ENCODE data around the gene NPFF. TPM values are rescaled to one million over a fixed set of nuclear protein-coding genes. Genes with fewer than 3 reads are reported as not detected.

NPFF gene
- total RNA-seq, 2 donors from 2014 or later: 1.9 TPM; not detected in 1

- Mint-ChIP-seq H3K4me3 (no peak overlapping the region), H3K36me3 (no peaks in the 10 kb centered on the region), H3K9me3 (no peaks in the 10 kb centered on the region), H3K4me1 (ENCODE audit: low read depth in 2 of 2) (peaks cover 39 to 46% of the 10 kb centered on the region in 2 donors), H3K27ac (no peak overlapping the region), H3K27me3 (no peaks in the 10 kb centered on the region)
- no peak for DNase-seq (ENCODE audit: low spot score)
- no peak for ATAC-seq
Observed at GRCh38 chr12:53496752-53497032, 10.6 kb downstream of the NPFF start.

DNA sequence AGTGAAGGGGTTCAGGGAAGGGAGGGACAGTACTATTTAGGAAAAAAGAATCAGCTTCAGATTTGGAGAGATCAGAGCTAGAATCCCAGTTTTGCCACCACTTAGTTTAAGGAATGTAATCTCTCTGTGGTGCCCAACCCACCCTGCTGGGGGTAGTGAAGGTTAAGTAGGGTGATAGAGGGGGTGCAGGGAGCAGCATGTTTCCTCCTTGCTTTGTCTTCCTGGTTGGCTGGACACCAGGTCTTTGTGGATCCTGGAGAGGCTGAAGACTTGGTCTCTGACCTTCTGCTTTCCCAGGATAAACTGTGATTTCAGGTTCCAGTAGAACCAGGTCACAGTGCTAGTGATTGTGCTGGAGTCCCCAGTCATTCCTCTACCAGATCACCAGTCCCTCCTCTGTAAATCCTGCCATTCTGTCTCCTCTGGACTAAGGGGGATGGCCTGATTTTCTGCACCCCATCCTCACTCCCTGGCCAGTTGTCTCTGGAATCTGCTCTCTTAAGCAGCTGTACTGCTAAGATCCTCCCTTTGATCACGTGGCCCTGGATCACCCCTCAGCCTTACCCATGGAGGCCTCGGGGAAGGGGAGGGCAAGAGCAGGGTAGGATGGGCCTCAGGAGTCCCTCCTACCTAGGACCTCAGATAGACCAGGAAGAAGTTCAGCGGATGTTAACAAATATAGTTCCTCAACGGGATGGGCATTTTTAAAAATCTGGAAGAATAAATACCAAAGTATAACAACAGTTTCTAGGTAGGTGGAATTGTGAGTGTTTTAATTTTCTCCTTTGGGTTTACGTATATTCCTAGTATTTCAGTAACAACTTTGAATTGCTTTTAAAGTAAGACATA lies 11.2 kb downstream of the NPFF start:
- Mint-ChIP-seq H3K4me3 (no peak overlapping the region), H3K36me3 (no peaks in the 10 kb centered on the region), H3K9me3 (no peaks in the 10 kb centered on the region), H3K4me1 (ENCODE audit: low read depth in 2 of 2) (peaks cover 38 to 46% of the 10 kb centered on the region in 2 donors), H3K27ac (no peak overlapping the region), H3K27me3 (no peaks in the 10 kb centered on the region)
- DNase-seq (ENCODE audit: low spot score) (no peak), ATAC-seq (no peak)

DNA sequence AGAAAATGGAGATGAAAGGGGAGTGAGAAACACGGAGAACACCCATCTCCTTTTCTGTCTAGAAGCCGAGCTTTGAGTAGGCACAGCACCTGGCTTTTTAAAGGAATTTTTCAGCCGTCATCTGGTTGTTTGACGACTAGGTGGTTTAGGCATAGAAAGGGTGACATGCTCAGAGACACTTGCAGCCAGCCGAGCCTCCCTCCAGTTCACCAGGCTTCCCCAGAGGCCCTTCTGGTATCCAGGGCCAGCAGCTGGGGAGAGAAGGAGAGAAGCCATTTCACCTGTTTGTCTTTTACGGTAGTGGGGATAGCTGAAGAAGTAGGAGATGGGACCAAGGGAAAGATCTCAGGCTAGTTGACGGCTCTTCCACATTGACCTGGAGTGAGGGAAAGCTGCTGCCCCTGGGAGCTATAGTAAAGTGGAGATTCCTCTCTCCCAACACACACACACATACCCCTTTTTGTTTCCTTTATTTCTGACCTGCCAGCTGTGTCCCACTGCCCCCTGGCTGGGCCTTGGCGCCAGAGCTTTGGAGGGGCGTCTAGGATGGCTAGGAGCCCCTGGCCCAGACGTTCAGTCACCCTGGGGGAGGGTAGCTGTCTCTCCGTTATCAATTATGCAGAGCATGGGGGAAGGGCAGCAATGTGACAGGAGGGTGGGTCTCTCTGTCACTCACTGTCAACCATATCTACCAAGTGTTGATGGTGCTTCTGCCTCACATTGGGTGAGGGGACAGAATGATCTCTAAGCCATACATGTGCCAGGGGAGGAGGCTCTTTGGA lies 13.5 kb downstream of the NPFF start:
- H3K4me3 Mint-ChIP-seq: peak overlapping the region; percentile 87

DNA sequence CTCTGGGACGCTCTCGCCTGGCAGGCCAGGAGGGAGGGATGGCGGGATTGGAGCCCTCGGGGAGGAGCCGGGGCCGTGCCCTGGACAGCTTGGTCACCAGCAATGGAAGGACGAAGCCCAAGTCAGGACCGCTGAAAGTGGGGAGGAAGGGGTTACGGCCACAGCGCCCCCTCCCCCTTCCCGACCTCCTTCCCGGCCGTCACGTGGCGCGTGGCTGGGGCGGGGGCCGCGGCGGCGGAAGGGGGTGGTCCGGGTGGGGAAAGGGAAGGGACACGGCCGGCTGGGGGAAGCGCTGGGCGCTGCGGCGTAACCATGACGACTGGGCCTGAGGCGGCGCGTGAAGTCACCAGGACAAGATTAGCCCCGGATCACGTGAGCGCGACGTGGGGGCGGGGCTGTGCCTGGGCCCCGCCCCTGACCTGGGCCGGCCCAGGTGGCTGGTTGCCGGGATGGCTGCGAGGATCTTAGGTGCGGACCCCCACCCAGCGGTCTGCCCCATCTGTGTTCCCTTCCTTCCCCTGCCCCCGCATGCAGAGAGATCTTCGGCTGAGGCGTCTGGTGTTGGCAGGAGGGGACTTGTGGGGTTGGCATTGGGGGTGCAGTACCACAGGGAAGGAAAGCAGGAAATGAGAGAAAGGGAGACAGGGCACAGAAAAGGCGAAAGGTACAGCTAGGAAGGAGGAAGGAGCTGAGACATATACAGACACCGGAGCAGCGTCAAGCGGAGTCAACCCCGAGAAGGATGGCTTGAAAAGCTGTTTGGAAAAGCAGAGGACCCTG lies 14.3 kb downstream of the NPFF start:
- Mint-ChIP-seq H3K27ac (peak overlapping the region; percentile 43 to 73), H3K27me3 (no peaks in the 10 kb centered on the region), H3K4me1 (ENCODE audit: low read depth in 2 of 2) (peaks cover 21 to 27% of the 10 kb centered on the region in 2 donors), H3K36me3 (no peaks in the 10 kb centered on the region), H3K4me3 (peak overlapping the region; percentile 87), H3K9me3 (no peaks in the 10 kb centered on the region)
- peak; percentile 90 for DNase-seq (ENCODE audit: low spot score)
- peak; percentile 96 to 97 for ATAC-seq

More for the DNA sequence above, 13.5 kb downstream of the NPFF start:
- Mint-ChIP-seq H3K36me3 (no peaks in the 10 kb centered on the region), H3K4me1 (ENCODE audit: low read depth in 2 of 2) (peaks cover 28 to 35% of the 10 kb centered on the region in 2 donors), H3K27me3 (no peaks in the 10 kb centered on the region), H3K27ac (peak overlapping the region; percentile 43 to 73), H3K9me3 (no peaks in the 10 kb centered on the region)
- DNase-seq (ENCODE audit: low spot score) (no peak), ATAC-seq (no peak)

GRCh38 chr12:53492188-53492587 lies 15.1 kb downstream of the NPFF start:
- Mint-ChIP-seq H3K4me1 (ENCODE audit: low read depth in 2 of 2) (peaks cover 19 to 26% of the 10 kb centered on the region in 2 donors), H3K9me3 (no peaks in the 10 kb centered on the region), H3K27me3 (no peaks in the 10 kb centered on the region), H3K4me3 (peak overlapping the region; percentile 87), H3K27ac (peak overlapping the region in 1 of 2 donors; percentile 64), H3K36me3 (no peaks in the 10 kb centered on the region)
- ATAC-seq (no peak), DNase-seq (ENCODE audit: low spot score) (no peak)

DNA sequence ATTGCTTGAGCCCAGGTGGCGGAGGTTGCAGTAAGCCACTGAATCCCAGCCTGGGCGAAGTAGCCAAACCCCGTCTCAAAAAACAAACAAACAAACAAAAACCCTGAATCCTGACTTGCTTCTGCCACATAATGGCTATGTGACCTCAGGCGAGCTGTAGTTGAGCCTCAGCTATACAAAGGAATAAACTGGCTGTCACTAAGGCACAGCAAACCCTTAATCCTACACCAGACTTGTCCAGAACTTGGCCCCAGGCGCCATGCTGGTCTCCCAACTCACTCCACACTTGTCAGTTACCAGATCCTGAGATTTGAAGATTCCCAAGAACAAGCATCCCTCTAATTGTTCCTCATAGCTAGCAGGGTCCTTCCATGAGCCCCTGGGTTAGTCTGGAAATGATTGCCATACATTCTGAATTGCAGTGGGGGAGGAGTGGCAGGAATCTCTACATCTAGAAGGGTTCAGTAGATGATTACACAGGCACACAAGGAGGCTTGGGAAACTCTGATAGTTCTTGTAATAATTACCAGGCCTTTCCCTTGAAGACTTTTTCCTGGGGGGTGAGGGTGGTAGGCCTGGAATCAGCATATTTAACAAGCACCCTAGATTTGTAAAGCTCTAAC lies 17.9 kb downstream of the NPFF start:
- ATAC-seq: no peak

DNA sequence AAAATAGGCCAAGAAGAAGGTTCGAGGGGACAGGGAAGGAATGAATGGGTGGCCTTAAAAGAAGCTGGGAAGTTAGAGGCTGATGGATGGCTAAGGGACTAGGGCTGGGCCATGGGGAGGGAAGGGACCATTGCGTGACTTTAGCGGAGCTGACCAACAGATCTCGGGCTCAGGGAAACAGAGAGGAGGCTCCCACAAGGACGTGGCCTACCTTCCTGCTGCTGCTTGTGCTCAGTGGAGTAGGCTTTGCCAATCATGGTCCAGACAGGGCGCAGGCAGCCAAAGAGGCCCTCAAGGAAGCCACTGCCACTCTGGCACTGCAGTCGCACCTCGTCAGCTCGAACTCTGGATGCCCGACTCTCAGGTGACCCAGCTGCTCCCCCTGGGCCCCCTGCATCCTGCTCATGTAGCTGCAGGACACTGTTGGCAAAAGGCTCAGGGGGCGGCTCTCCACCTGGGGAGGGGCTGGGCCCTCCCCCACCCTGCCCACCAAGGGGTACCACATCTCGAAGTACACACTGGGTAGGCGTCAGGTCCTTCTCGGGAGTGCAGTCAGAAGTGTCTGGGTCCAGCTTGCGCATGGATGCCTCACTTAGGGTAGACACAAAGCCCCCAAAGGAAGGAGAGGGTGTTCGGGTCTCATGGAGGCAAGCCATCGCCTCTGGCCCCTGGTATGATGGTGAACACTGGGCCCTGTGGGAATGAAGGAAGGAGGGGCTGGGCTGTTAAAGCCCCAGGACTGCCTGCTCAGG lies 20.4 kb downstream of the NPFF start:
- ATAC-seq (no peak), DNase-seq (ENCODE audit: low spot score) (no peak)
- no peak overlapping the region for H3K4me3 Mint-ChIP-seq
- H3K9me3 Mint-ChIP-seq: no peaks in the 10 kb centered on the region
- peaks cover 0 to 25% of the 10 kb centered on the region in 2 donors for H3K4me1 Mint-ChIP-seq (ENCODE audit: low read depth in 2 of 2)
- no peak overlapping the region for H3K27ac Mint-ChIP-seq
- H3K36me3 Mint-ChIP-seq: no peaks in the 10 kb centered on the region
- H3K27me3 Mint-ChIP-seq: no peaks in the 10 kb centered on the region

More for the DNA sequence above, 17.9 kb downstream of the NPFF start:
- Mint-ChIP-seq H3K9me3 (no peaks in the 10 kb centered on the region), H3K36me3 (no peaks in the 10 kb centered on the region), H3K27me3 (no peaks in the 10 kb centered on the region), H3K4me3 (no peak overlapping the region), H3K27ac (peak overlapping the region in 1 of 2 donors; percentile 50), H3K4me1 (ENCODE audit: low read depth in 2 of 2) (peaks cover 18 to 30% of the 10 kb centered on the region in 2 donors)
- DNase-seq (ENCODE audit: low spot score): no peak

DNA sequence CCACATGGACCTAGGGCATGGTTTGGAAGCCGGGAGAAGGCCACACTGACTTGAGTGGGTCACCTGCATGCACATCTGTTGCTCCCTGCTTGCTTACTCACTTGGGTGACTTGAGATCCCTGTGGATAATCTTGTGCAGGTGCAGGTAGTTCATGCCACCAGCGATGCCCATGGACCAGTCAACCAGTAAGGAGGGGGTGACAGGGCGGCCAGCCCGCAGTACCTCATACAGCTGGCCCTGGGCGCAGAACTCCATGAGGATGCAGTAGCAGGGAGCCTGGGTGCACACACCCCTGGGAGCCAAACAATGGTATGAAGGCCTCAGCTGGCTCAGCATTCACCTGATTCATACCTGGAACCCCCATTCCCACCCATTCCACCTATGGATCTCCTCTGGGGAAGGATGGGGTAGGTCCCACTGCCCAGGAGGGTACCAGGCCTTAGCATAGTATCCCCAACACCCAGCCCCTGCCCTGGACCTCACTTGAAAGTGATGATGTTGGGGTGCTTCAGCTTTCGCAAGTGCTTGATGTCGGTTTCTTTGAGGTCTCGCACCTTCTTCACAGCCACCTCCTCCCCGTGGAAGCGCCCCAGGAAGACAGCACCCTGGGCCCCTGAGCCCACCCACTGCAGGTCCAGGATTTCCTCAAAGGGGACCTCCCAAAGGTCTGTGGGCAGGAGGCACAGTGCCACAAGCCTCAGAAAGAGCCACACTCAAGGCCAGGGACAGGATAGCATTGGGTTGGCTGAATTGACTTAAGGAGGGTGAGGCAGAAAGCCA lies 21.1 kb downstream of the NPFF start:
- DNase-seq (ENCODE audit: low spot score): no peak
- Mint-ChIP-seq H3K27me3 (no peaks in the 10 kb centered on the region), H3K27ac (no peak overlapping the region)

DNA sequence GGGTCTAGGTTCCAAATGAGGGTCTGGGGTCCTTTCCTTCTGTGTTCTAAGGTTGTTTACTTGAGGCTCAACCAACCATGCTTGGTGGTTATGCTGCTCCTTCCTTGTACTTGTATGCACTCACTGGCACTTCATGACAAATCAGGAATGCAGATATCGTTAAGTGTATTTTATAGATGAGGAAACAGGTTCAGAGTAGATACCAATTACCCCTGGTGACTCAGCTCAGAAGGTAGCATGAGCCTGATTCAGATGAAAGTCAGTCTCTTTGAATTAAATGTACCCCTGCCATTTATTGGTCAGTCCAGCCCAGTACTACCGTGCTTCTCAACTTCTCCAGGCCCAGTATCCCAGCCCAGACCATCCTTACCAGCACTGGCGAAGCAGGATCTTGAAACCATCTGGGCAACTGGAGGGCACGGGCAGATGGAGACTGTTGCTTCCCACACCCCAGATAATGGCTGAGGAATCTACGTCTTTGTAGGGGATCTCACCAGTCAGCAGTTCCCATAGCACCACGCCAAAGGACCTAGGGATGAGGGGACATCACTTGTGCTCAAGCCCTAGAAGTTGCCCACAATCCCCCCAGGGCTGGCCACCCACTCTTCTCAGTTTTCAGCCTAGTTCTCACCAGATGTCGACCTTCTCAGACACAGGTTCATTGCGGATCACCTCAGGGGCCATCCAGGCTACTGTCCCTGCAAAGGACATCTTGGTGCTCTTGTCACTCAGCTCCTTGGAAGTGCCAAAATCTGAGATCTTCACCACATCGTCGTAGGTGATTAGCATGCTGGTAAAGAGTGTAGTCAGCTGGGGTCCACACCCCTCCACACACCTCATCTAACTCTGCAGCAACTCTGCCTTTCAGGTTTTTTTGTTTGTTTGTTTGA lies 22.4 kb downstream of the NPFF start:
- no peak for DNase-seq (ENCODE audit: low spot score)
- Mint-ChIP-seq H3K36me3 (peaks cover under 1% of the 10 kb centered on the region), H3K4me3 (no peak overlapping the region), H3K9me3 (no peaks in the 10 kb centered on the region), H3K27me3 (no peaks in the 10 kb centered on the region), H3K27ac (no peak overlapping the region), H3K4me1 (ENCODE audit: low read depth in 2 of 2) (peaks cover 0 to 27% of the 10 kb centered on the region in 2 donors)
- ATAC-seq: no peak

More for the DNA sequence above, 21.1 kb downstream of the NPFF start:
- no peak overlapping the region for H3K4me3 Mint-ChIP-seq
- no peak for ATAC-seq
- peaks cover 0 to 27% of the 10 kb centered on the region in 2 donors for H3K4me1 Mint-ChIP-seq (ENCODE audit: low read depth in 2 of 2)
- no peaks in the 10 kb centered on the region for H3K9me3 Mint-ChIP-seq
- no peaks in the 10 kb centered on the region for H3K36me3 Mint-ChIP-seq

DNA sequence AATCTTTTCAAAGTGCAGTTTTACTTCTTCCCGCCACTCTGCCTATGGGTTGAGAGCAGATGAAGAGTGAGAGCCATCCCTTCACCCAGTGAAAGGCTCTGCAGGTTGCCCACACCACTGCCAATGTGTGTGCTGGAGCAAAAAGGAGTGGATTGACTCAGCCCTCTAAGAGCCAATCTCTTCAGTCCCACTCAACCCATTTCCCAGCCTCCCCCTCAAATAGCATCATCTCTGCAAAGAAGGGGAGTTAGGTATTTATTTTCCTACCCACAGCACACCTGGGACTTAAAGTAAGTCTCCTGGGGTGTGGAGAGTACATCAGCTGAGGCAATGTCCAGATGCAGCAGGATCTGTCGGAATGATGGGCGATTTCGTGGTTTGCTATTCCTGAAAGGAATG lies 23.3 kb downstream of the NPFF start:
- ATAC-seq (peak in 1 of 2 donors; percentile 4), DNase-seq (ENCODE audit: low spot score) (no peak)
- Mint-ChIP-seq H3K27me3 (no peaks in the 10 kb centered on the region), H3K4me1 (ENCODE audit: low read depth in 2 of 2) (peaks cover 0 to 27% of the 10 kb centered on the region in 2 donors), H3K4me3 (no peak overlapping the region), H3K9me3 (no peaks in the 10 kb centered on the region), H3K27ac (peak overlapping the region; percentile 23 to 25), H3K36me3 (peaks cover 9% of the 10 kb centered on the region)

DNA sequence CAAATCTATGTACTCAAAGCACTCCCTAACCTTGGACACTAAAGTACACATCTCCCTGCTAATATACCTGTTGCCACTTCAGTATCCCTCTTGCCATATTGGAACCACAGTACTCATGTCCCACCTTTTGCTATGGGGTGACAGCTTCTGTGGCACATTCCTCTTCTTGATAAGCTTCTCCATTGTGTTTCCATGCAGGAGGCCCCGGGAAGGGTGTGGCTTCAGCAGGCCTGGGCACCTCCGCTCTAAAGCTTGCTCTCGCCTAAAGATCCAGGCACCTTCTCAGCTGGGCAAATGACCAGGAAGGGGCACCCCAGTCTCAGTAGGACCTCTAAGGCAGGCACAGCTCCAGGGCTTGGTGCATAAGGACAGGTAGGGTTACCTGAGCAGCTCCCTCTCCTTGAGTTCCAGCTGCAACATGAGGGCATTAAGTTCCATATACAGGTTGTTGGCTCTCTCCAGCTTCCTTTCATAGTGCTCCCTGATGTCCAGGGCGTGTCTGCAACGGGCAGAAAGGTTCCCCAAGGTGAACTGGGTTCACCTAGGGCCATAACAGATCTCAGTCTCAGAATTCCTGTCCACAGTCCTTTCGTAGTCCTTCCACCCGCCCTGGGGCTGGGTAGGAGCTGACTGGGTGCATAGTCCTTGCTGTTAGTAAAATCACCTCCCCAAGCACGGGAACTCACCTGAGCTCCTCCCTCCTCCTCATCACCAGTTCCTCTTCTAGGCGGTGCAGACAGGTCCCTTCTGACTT lies 23.9 kb downstream of the NPFF start:
- H3K9me3 Mint-ChIP-seq: no peaks in the 10 kb centered on the region
- peaks cover 9% of the 10 kb centered on the region for H3K36me3 Mint-ChIP-seq
- H3K4me1 Mint-ChIP-seq (ENCODE audit: low read depth in 2 of 2): peaks cover 0 to 27% of the 10 kb centered on the region in 2 donors
- DNase-seq (ENCODE audit: low spot score) (no peak), ATAC-seq (no peak)
- H3K27me3 Mint-ChIP-seq: no peaks in the 10 kb centered on the region
- no peak overlapping the region for H3K4me3 Mint-ChIP-seq
- H3K27ac Mint-ChIP-seq: peak overlapping the region; percentile 23 to 25

All from natural killer cell treated with Interleukin-12 subunit alpha and Interleukin-12 subunit beta and Interleukin-15 and Interleukin-18, amount 100 ng/mL, for 72 hours (primary cell).